ENCODE data around the gene SHROOM3. TPM values are rescaled to one million over a fixed set of nuclear protein-coding genes. Genes with fewer than 3 reads are reported as not detected.

Gene SHROOM3
- total RNA-seq, 2 experiments from 2014 or later: not detected

- H3K27ac Mint-ChIP-seq: no peak overlapping the region
- H3K4me3 Mint-ChIP-seq: no peak overlapping the region
Measured at GRCh38 chr4:76448211-76448610, 13.2 kb downstream of the SHROOM3 start.

GRCh38 chr4:76449362-76449767, 14.3 kb downstream of the SHROOM3 start:
- no peak for TF ChIP-seq CTCF (IDR thresholded peaks at IDR 0.05)
- ATAC-seq (ENCODE audit: poor library complexity): no peak

More at GRCh38 chr4:76448211-76448610, 13.2 kb downstream of the SHROOM3 start:
- no peaks in the 10 kb centered on the region for H3K36me3 ChIP-seq (ENCODE audit: insufficient read depth, low read length)
- CTCF ChIA-PET: no interaction called here
- Mint-ChIP-seq H3K36me3 (ENCODE audit: low read depth) (no peaks in the 10 kb centered on the region), H3K9me3 (no peaks in the 10 kb centered on the region), H3K4me1 (ENCODE audit: low read depth) (no peaks in the 10 kb centered on the region), H3K27me3 (peaks cover 4% of the 10 kb centered on the region)
- no peaks in the 10 kb centered on the region for H3K9me3 ChIP-seq (ENCODE audit: control insufficient read depth in 1 of 2, insufficient read depth in 1 of 2, low read length in 2 of 2)
- no peak overlapping the region for H3K27ac ChIP-seq (ENCODE audit: low read depth in 1 of 2, low read length in 2 of 2)
- no peaks in the 10 kb centered on the region for H3K4me1 ChIP-seq (ENCODE audit: insufficient read depth, low read length)
- H3K27me3 ChIP-seq (ENCODE audit: control insufficient read depth in 1 of 2, insufficient read depth in 2 of 2, low read length in 2 of 2): peaks cover 0 to 1% of the 10 kb centered on the region in 2 experiments
- no peak overlapping the region for H3K4me3 ChIP-seq (ENCODE audit: low read length)
- POLR2A ChIA-PET: no interaction called here
- DNase-seq (no peak), ATAC-seq (ENCODE audit: poor library complexity) (no peak)
- intact Hi-C loops (cut with DNase I, micrococcal nuclease): no loop called here
- no peak for TF ChIP-seq CTCF (IDR thresholded peaks at IDR 0.05)

GRCh38 chr4:76449833-76450232, 14.8 kb downstream of the SHROOM3 start:
- CTCF ChIA-PET: no interaction called here
- POLR2A ChIA-PET: no interaction called here
- no peaks in the 10 kb centered on the region for H3K27me3 Mint-ChIP-seq

More at GRCh38 chr4:76449362-76449767, 14.3 kb downstream of the SHROOM3 start:
- H3K27me3 Mint-ChIP-seq: no peaks in the 10 kb centered on the region
- H3K4me1 Mint-ChIP-seq (ENCODE audit: low read depth): no peaks in the 10 kb centered on the region
- Histone ChIP-seq H3K9me3 (ENCODE audit: control insufficient read depth in 1 of 2, insufficient read depth in 1 of 2, low read length in 2 of 2) (no peaks in the 10 kb centered on the region), H3K4me3 (ENCODE audit: low read length) (no peak overlapping the region), H3K27me3 (ENCODE audit: control insufficient read depth in 1 of 2, insufficient read depth in 2 of 2, low read length in 2 of 2) (peaks cover 0 to 3% of the 10 kb centered on the region in 2 experiments), H3K4me1 (ENCODE audit: insufficient read depth, low read length) (no peaks in the 10 kb centered on the region), H3K36me3 (ENCODE audit: insufficient read depth, low read length) (no peaks in the 10 kb centered on the region), H3K27ac (ENCODE audit: low read depth in 1 of 2, low read length in 2 of 2) (no peak overlapping the region)
- CTCF ChIA-PET: no interaction called here
- H3K9me3 Mint-ChIP-seq: no peaks in the 10 kb centered on the region
- H3K4me3 Mint-ChIP-seq: no peak overlapping the region
- intact Hi-C loops (cut with DNase I, micrococcal nuclease): no loop called here
- POLR2A ChIA-PET: no interaction called here
- no peak for DNase-seq
- no peaks in the 10 kb centered on the region for H3K36me3 Mint-ChIP-seq (ENCODE audit: low read depth)
- H3K27ac Mint-ChIP-seq: no peak overlapping the region

More at GRCh38 chr4:76449833-76450232, 14.8 kb downstream of the SHROOM3 start:
- intact Hi-C loops (cut with DNase I, micrococcal nuclease): no loop called here
- H3K4me3 ChIP-seq (ENCODE audit: low read length): no peak overlapping the region
- ATAC-seq (ENCODE audit: poor library complexity) (no peak), DNase-seq (no peak)
- TF ChIP-seq CTCF (IDR thresholded peaks at IDR 0.05): no peak
- H3K9me3 ChIP-seq (ENCODE audit: control insufficient read depth in 1 of 2, insufficient read depth in 1 of 2, low read length in 2 of 2): no peaks in the 10 kb centered on the region
- H3K36me3 Mint-ChIP-seq (ENCODE audit: low read depth): no peaks in the 10 kb centered on the region
- no peaks in the 10 kb centered on the region for H3K4me1 Mint-ChIP-seq (ENCODE audit: low read depth)
- H3K27ac Mint-ChIP-seq: no peak overlapping the region
- H3K9me3 Mint-ChIP-seq: no peaks in the 10 kb centered on the region
- H3K4me3 Mint-ChIP-seq: no peak overlapping the region
- no peaks in the 10 kb centered on the region for H3K36me3 ChIP-seq (ENCODE audit: insufficient read depth, low read length)
- no peak overlapping the region for H3K27ac ChIP-seq (ENCODE audit: low read depth in 1 of 2, low read length in 2 of 2)
- H3K27me3 ChIP-seq (ENCODE audit: control insufficient read depth in 1 of 2, insufficient read depth in 2 of 2, low read length in 2 of 2): peaks cover 0 to 3% of the 10 kb centered on the region in 2 experiments
- H3K4me1 ChIP-seq (ENCODE audit: insufficient read depth, low read length): no peaks in the 10 kb centered on the region
